ENCODE results near the gene ZBTB17.

Gene ZBTB17

DNA sequence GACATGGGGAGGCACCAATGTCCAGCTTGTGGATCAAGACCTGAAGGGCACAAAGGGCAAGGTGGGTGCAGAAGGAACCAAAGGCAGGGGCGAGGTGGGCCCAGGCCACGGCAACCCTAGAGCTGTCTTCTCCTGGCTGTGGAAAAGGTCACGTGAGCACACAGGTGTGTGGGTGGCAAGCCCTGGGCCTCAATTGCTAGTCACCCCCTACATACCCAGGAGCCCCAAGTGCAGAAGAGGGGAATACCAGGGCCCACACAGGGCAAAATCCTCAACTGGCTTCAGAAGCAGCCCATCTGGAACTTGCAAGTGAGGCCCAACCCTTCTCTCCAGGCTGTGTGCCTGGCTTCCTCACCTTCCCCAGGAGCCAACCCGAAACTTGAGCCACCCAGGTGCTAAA lies 25.6 kb downstream of the ZBTB17 start:
- no peak for DNase-seq (ENCODE audit: low read depth in 1 of 2, low spot score in 1 of 2)
- Histone ChIP-seq H3K27me3 (ENCODE audit: insufficient read depth, poor library complexity, severe bottlenecking) (no peaks in the 10 kb centered on the region), H3K4me3 (replicated peaks; ENCODE audit: insufficient read depth, low read length) (no peak overlapping the region), H3K27ac (replicated peaks) (no peak overlapping the region; the same call in 1 of the 2 replicates)
- TF ChIP-seq REST (IDR thresholded peaks at IDR 0.05; ENCODE audit: insufficient replicate concordance, low read depth): no peak
- no peak for TF ChIP-seq GABPA (IDR thresholded peaks at IDR 0.05; ENCODE audit: low read depth)
- TF ChIP-seq POLR2AphosphoS5 (IDR thresholded peaks at IDR 0.05; ENCODE audit: low read depth): no peak

DNA sequence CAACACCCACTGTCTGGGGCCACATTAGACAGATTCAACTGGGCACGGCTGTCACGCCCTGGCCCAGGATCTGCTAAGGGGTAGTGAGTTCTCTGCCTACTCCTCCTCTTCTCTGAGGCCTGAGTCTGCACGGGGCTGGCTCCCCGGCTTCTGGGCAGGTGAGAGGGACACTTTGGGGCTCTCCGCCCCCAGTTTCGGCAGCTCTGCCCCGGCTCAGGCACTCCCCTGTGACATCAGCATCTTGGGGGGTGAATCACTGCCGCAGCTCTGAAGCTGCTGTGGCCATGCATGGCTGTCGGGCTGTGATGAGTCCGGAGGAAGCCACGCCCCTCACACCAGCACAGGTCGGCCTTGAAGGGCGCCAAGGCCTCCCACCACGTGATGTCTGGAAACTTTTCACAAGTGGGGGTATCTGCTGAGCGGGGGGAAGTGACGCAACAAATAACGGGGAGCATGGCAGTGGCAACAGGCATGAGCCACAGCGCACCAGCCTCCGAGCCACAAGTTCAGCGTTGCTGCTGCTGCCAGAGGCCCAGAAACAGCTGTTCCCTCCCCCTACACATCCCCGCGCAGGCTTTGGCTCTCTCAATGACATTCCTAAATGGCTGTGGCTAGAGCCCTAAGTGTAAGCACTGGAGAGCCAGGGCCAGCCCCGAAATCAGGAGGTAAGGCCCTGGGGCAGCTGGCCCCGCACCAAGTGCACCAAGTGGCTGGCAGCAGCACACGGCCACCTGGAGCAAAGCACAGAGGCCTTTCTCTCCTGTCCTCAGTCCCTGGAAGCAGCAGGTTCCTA lies 26.3 kb downstream of the ZBTB17 start:
- Histone ChIP-seq H3K27ac (replicated peaks) (no peak overlapping the region; the same call in 1 of the 2 replicates), H3K4me3 (replicated peaks; ENCODE audit: insufficient read depth, low read length) (no peak overlapping the region), H3K27me3 (ENCODE audit: insufficient read depth, poor library complexity, severe bottlenecking) (no peaks in the 10 kb centered on the region)
- no peak for TF ChIP-seq GABPA (IDR thresholded peaks at IDR 0.05; ENCODE audit: low read depth)
- TF ChIP-seq POLR2AphosphoS5 (IDR thresholded peaks at IDR 0.05; ENCODE audit: low read depth): 0 out of 2 replicates have a peak, but pooled peaks have one; percentile 38
- peak; percentile 80 to 99 for DNase-seq (ENCODE audit: low read depth in 1 of 2, low spot score in 1 of 2)

GRCh38 chr1:15948595-15949452 lies 27.1 kb downstream of the ZBTB17 start:
- H3K4me3 ChIP-seq (replicated peaks; ENCODE audit: insufficient read depth, low read length): no peak overlapping the region
- no peak overlapping the region for H3K27ac ChIP-seq (replicated peaks)
- no peak for TF ChIP-seq POLR2AphosphoS5 (IDR thresholded peaks at IDR 0.05; ENCODE audit: low read depth)
- no peak for TF ChIP-seq REST (IDR thresholded peaks at IDR 0.05; ENCODE audit: insufficient replicate concordance, low read depth)
- TF ChIP-seq SPI1 (IDR thresholded peaks at IDR 0.05; ENCODE audit: borderline replicate concordance, low read depth): no peak
- no peak for TF ChIP-seq GABPA (IDR thresholded peaks at IDR 0.05; ENCODE audit: low read depth)
- no peak for TF ChIP-seq CTCF (IDR thresholded peaks at IDR 0.05; ENCODE audit: insufficient read depth, low read length)
- no peaks in the 10 kb centered on the region for H3K27me3 ChIP-seq (ENCODE audit: insufficient read depth, poor library complexity, severe bottlenecking)
- no peak for DNase-seq (ENCODE audit: low read depth in 1 of 2, low spot score in 1 of 2)

DNA sequence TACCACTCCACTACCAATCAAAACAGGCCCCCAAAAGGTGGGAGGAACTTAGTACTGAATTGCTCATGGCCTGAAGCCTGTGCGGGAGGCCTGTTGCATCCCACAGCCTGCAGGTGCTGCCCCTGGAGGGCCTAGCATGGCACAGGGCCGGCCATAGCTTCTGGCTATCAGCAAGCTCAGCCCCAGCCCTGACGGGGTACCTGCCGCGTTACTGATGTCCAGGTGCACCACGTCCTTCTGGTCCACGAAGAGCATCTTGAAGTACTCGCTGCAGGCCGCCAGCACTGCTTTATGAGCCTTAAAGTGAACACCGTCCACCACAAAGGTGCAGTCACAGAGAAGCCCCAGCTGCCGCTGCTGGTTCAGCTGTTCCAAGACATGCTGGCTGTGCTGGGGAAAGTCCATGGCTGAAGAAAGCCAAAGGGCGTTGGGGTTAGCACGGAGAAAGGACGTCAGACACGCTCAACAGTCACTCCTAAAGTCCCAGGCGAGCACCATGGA lies 27.8 kb downstream of the ZBTB17 start:
- TF ChIP-seq SPI1 (IDR thresholded peaks at IDR 0.05; ENCODE audit: borderline replicate concordance, low read depth) (no peak), REST (IDR thresholded peaks at IDR 0.05; ENCODE audit: insufficient replicate concordance, low read depth) (no peak), GABPA (IDR thresholded peaks at IDR 0.05; ENCODE audit: low read depth) (no peak), POLR2AphosphoS5 (IDR thresholded peaks at IDR 0.05; ENCODE audit: low read depth) (no peak)
- DNase-seq (ENCODE audit: low read depth in 1 of 2, low spot score in 1 of 2): no peak
- Histone ChIP-seq H3K27me3 (ENCODE audit: insufficient read depth, poor library complexity, severe bottlenecking) (no peaks in the 10 kb centered on the region), H3K27ac (replicated peaks) (no peak overlapping the region), H3K4me3 (replicated peaks; ENCODE audit: insufficient read depth, low read length) (no peak overlapping the region)
